KBM-7 (cell line): ENCODE measurements around the gene ISCU.
"Not testable (repeated sequence)": the region's sequence is repeated elsewhere in the genome, so short reads cannot be mapped to it uniquely, and the experiment has no call there.

ENCODE experiments used
- DNase-seq: peaks from one replicate; pipeline ENCODE4 v3.0.0-alpha.2; 2015
- in situ Hi-C: fragments of 300-500 bp; cut with MboI; formaldehyde crosslinking; loops from 2 replicates; pipeline ENCODE4 v1.14.3; 2020; ENCODE audit warnings: low sequenced_read_pairs, low pct_unique_long_range_greater_than_20kb, mixed read lengths

Gene ISCU

DNA sequence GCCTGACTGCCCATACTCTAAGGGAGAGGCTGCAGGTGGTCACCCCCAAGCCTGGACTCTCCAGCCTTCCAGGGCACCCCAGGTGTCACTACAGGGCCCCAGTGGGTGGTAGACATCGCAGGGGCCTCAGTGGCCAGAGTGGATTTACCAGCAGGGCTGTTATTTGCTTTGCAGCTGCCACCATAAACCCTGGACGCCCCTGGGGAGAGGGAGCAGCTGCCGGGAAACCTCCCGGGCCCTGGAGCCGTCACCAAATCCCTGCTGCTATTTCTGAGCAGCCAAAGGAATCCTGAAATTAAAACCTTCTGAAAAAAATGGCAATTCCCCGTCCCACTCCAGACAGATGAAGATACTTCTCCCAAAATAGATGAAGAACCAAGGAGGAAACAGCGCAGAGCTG lies 21.6 kb downstream of the ISCU start:
- in situ Hi-C loops: no loop called here
- no peak for DNase-seq

DNA sequence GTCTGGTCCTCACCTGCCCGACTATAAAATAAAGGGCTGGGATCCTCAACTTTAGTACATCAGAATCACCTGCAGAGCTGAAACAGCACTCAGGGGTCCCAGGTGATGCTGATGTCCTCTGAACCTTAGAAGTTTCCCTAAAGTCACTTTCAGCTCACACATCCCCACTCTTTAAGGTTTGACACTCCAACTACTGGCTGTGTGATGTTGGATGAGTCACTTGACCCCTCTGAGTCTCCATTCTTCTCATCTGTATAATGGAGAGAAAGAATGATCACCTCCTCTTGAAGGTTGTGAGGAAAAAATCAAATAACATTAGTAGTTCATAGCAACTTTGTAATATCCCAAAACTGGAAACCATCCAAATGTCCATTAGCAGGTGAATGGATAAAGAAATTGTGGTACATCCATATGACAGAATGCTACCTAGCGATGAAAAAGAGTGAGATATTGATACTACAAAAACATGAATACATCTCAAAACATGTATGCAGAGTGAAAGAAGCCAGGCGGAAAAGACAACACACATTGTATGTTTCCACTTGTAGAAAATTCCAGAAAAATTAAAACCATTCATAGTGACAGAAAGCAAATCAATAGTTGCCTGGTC lies 22.2 kb downstream of the ISCU start:
- in situ Hi-C loops: no loop called here
- DNase-seq: no peak

DNA sequence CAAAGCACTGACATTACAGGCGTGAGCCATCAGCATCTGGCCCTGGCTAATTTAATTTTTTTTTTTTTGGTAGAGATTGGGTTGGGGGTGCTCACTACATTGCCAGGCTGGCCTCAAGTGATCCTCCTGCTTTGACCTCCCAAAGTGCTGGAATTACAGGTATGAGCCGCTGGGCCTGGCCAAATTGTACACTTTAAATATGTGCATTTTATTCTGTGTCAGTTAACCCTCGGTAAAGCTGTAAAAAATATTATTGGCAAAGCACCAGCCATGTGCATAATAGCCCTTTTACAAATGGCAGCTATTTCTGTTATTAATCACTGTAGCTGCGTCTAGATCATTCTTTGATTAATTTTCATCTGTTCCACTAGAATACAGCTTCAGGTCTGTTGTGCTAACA lies 23.5 kb downstream of the ISCU start:
- in situ Hi-C loops: no loop called here
- no peak for DNase-seq

DNA sequence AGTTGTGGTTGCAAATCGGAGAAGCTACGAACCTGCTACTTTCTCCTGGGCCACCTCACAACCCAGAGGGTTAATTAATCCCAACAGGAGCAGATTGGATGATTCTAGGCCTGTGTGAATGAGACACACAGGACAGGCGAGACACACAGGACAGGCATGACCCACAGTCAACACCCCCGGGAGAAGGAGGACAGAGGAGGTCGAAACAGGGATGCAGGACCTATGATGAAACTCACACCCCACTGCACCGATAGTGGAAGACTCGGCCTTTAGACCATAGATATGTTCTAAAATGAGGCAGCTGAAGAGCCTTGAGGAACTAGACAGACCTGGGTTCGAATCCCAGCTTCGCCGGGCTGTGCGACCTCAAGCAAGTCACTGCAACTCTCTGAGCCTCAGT lies 23.9 kb downstream of the ISCU start:
- in situ Hi-C loops: no loop called here
- DNase-seq: no peak

DNA sequence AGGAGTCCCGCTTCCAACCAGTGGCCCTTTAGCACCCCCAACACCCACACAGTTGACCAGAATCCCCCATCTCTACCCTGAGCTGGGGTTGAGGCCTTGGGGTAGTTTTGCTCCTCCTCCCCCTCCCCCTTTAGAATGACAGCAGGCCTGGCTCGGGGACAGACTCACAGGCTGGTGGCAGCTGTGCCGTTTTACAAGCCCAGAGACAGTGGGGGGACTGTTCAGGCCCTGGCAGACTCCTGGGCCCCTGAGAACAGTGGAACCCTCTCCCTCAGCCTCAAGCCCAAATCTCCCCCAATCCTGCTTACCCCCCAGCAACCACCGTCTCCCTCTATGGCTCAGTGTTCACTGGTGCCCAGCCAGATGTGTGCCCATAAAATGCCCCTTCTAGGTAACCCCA lies 25.4 kb downstream of the ISCU start:
- in situ Hi-C loops: no loop called here
- no peak for DNase-seq

DNA sequence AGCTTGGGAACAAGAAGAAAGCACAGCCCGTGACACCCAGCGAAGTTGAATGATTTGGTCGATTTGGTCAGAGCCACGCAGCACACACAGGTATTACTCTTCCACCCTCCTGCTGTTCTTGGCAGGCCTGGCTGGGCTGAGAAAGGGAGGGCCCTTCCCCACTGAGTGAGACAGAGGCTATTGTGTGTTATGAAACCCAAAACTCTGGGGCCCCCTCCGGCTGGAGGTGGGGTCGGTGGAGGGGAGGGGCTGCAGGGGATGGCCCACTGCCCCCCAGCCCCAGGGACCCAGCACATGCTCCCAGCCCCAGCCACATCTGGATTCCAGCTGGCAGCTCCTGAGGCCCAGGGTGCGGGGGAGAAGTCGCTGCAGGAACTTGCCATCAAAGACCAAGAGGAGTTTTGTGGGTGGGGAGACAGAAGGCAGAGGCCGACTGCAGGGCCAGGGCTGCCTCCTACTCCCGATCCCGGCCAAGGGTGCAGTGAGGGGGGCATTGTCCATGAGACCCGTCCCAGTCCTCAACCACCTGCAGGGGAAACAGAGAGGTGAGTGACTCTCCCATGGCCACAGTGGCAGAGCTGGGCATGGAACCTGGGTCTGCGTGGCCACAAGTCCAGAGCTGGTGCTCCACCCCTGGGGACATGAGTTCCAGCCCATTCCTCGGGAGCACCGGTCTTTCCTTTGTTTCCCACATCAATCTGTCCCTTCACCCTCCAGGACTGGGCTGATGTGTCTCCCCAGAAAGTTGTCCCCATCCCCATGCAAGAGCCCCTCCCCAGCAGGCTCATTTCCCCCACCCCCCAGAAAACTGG lies 26.8 kb downstream of the ISCU start:
- DNase-seq: no peak
- in situ Hi-C loops: no loop called here

DNA sequence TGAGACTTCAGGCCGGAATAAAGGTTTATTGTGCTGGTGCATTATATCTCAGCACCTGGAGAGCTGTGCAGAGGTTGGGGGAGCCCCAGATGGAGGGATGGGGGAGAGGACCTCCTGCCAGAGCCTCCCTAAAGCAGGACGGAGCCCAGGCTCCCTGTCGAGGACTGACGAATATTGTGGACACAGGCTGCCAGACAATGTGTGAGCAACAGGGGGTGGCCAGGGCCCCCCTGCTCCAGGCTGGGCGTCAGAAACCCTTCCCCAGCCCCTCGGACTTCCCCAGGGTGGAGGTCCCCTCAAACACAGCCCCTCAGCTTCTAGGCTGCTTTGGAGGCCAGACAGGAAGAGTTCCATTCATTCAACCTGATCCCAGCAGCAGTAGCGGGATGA lies 27.4 kb downstream of the ISCU start:
- in situ Hi-C loops: no loop called here

DNA sequence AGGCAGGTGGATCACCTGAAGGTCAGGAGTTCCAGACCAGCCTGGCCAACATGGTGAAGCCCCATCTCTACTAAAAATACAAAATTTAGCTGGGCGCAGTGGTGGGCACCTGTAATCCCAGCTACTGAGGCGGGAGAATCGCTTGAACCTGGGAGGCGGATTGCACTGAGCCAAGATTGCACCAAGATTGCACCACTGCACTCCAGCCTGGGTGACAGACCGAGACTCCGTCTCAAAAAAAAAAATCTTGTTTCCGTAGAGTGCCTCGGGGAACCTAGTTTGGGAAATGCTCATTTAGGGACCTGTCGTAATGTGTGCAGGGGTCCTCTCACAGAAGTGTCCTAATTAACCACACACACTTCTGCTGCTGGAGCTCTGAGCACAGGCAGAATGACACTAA lies 28.1 kb downstream of the ISCU start:
- in situ Hi-C loops, DNase-seq: not testable (repeated sequence)

More for the DNA sequence above, 27.4 kb downstream of the ISCU start:
- no peak for DNase-seq

DNA sequence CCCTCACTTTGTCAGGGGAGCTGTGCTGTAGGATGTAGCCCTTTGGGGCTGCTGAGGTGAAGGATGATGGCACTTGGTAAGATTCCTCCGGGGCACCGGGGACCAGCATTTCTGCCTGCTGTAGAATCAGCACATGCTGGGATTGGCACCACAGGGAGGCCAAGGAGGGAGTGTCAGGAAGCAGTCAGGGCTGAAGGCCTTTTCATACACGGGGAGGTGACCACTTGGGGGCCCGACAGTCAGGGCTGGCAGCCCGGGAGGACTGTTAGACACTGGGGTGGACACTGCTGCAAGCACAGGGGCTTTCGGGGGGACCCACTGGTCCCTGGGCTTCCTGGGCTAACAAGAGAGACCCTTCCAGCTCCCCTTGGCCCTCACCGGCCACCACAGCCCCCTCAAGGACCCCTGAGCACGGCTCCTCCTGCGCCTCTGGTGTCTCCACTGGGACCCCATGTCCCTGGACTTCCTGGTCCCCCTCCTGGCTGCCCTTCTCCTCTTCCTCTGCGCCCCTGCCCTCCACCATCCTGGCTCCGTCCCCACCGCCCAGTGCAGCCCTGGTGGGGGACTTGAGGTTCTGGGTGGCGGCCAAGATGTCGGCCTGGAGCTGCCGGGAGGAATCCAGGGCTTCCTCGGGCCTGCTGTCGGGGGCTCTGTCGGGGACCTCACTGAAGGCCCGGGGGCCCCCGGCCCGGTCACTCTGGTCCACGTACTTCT lies 29.0 kb downstream of the ISCU start:
- in situ Hi-C loops: no loop called here

DNA sequence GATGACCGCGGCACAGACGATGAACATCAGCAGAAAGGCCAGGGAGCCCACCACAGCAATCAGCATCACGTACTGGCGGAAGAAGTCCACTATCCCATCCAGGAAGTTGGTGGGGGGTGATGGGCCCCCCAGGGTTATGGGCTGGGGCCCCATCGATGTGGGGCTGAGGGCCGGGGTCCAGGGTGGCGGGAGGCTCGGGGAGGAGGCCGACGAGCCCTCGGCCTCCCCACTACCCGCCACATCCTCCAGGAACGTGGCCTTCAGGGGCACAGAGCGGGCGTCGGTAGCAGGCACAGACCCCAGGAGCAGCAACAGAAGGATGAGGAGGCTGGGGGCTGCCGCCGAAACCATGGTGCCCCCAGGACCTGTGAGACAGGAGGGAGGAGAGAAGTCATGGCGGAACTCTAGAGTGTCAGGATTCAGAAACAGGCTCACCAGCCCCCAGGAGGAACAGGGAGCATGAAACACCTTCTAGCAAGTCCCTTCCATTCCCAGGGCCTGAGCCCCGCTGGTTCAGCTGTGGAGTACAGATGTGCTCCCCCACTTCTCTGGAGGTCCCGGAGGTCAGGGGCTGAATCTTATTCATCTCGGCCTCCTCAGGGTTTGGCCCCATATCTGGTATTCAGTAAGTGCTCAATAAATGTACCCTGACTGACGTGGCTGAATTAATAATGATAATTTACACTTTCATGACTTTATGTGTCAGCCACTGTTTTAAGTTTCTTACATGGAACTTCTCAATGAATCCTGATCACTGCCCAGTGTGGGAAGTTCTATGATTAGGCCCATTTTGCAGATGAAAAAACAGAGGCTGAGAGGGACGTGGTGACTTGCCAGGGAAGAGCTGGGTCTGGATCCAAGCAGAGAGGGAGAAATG lies 29.9 kb downstream of the ISCU start:
- in situ Hi-C loops: no loop called here
- no peak for DNase-seq

More for the DNA sequence above, 29.0 kb downstream of the ISCU start:
- DNase-seq: no peak

DNA sequence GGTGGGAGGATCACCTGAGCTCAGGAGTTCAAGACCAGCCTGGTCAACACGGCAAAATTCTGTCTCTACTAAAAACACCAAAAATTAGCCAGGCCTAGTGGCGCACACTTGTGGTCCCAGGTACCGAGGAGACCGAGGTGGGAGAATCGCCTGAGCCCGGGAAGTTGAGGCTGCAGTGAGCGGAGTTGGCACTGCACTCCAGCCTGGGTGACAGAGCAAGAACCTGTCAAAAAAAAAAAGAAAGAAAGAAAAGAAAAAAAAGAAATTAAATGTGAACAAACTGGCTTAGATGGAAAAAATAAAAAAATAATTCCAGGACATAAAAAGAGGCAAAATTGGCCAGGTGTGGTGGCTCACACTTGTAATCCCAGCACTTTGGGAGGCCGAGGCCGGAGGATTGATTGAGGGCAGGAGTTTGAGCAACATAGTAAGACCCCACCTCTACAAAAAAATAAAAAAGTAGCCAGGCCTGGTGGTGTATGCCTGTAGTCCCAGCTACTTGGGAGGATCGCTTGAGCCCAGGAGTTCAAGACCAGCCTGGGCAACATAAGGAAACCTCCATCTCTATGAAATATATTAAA lies 32.0 kb downstream of the ISCU start:
- no peak for DNase-seq
- in situ Hi-C loops: no loop called here

DNA sequence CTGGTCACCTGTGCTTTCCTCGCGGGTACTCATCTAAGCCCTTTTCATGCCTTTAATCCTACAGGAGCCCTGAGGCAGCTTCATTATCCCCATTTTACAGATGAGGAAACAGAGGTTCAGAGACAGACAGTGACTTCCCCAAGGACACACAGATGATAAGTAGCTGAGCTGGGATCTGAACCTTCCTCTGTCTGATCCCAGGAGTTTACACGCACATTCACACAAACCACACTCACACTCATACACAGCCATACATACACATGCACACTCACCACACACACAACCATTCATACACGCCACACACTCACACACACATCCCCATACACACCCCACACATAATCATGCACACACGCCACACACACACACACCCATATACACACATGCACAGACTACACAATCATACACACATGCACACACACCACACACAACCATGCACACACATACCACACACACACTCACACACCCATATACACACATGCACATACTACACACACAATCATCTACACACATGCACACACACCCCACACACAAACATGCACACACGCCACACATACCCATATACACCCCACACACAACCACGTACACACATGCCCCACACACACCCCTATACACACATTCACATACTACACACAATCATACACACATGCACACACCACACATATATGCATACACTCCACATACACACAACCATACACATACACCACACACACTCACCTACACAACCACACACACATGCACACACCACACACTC lies 32.7 kb downstream of the ISCU start:
- in situ Hi-C loops: no loop called here
- no peak for DNase-seq

DNA sequence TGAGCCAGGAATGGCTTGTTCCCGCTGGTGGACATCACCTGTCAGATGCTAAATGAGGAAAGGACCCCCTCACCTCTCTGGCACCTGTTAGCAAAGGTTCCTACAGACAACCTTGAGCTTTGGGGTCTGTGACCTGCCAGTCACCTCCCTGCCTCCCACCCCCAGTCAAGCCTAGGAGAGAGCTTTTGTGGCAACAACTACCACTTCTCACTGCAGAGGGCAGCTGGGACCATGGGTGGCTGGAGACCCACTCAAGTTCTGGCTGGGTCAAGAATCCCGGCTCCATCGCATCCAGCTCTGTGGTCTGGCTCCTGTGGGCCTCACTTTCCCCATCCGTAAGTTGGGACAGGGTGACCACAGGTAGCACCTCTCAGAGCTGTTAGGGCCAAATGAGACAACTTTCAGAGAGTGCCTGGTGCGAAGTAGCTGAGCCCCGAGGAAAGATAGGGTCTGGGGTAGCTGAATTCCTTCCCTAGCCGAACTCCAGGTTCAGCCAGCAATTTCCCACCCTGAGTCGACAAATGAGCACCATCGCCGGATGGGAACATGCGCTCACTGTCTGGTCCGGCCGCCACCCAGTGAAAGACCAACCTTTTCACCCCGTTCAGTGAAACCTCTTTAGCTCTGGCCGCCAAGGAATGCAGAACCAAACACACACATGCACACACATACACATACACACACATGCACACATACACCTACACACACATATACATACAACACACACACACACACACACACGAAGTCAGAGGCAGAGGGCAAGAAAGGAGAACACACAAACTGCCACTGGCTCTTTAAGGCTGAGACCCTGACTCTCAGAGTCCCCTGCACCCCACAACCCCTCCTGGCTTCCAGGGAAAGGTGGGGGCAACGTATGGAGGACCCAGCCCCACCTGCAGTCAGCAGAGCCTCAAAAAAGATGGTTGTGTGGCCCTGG lies 33.6 kb downstream of the ISCU start:
- DNase-seq: no peak
- in situ Hi-C loops: no loop called here

DNA sequence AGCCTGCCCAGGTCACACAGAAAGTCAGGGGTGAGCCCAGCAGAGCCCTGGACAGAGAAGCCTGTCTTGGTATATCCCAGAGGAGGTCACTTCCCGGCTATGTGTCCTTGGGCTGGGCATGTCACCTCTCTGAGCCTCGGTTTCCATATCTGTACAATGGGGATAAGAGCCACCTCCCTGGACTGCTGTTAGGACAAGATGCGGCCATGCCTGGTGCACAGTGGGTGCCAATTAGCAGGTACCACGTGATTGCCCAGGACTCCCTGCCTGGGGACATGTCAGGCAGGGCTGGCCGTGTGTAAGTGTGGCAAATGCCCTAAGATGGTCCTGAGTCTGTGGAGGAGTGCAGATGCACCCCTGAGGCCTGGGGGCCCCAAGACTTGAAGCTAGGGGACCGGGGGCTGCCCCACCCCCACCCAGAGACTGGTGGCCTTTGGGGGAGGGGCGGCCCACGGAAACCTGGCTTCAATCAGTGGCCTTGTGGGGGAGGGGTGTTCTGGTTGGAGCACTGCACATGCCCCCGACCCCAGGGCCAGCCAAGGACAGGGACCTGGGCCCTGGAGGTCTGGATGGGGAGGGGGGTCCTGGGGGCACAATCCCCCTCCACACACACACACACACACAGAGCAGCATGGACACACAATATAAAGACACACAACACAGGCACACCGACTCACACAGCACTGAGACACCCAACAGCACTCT lies 34.6 kb downstream of the ISCU start:
- DNase-seq: no peak
- in situ Hi-C loops: no loop called here

DNA sequence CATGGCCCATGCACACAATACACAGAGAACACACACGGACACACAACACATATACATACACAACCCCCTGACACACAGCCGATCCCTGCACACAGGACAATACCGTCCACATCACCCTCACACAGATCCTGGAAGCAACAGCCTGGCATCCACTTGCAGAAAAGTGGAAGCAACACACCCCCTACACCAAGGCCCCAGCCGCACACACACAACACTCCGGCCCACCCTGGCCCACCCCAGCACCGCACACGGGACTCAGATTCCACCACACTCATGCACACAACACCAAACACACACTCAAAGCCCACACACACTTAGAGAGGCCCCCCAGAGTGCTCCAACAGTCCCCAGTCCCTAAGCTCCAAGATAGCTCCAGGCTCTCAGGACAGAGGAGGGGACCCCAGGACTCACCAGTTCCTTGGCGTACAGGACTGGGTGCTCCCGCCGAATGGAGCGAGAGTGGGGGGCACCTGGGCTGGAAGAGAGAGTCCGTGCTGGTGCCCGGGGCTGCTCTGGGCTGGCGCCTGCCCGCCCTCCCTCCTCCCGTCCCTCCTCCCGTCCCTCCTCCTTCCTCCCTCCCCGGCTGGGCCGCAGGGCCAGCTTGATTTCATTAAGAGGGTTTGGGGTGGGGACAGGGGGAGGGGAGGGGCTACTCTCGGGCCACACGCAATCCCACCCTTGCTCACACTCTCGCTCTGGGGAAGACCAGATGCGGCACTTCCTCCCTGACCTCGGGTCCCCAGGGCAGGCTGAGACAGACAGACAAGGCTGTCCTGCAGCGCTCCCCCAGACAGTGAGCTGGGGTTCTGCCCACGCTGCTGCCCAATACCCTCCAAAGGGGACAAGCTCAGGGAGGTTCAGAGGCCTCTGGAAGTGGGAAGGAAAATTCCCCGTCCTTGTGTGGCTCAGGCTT lies 35.4 kb downstream of the ISCU start, which contains the start of gene TMEM119:
Gene TMEM119 (minus strand): TSS at position 526 of the 913 bp plus-strand sequence. CDS start 5,701 bp downstream, outside the sequence.
- peak; percentile 35 for DNase-seq
- in situ Hi-C loops: no loop called here
